GM12878 (cell line): Measurements from ENCODE around the gene ACKR1. TPM values are rescaled to one million over a fixed set of nuclear protein-coding genes. Genes with fewer than 3 reads are reported as not detected.
A peak's percentile ranks its signal among the peaks of the same experiment; 100 is the strongest.

Source experiments
- ATAC-seq: fragments of 200-7000 bp; cut with Tn5 transposase; 3 replicates; pipeline ENCODE4 v1.9.1; 2020; ENCODE audit warnings: mild to moderate bottlenecking, moderate library complexity
- BruUV-seq: library from RNA; stranded (reverse); fragments of 400-500 nt; replicated peaks from 2 replicates; lab custom pipeline; 2021; lab: Mats Ljungman, UMichigan
- CTCF ChIA-PET: fragments of 300-600 bp; sonication (Branson Sonifier 250); formaldehyde crosslinking; extraction: SDS; loops from one replicate; lab custom pipeline; 2021; ENCODE audit warnings: inconsistent platforms; lab: Yijun Ruan, JAX
- POLR2A ChIA-PET: fragments of 350-600 bp; formaldehyde crosslinking; extraction: SDS; loops from one replicate; lab custom pipeline; 2021; ENCODE audit warnings: inconsistent platforms; lab: Charles Lee
- RAD21 ChIA-PET: fragments of 300-600 bp; sonication (Branson Sonifier 250); formaldehyde crosslinking; loops from one replicate; lab custom pipeline; 2023; ENCODE audit warnings: antibody characterized with exemption; ENCODE audit not compliant: unreplicated experiment; lab: Charles Lee
- SMC1A ChIA-PET: fragments of 300-600 bp; sonication (Branson Sonifier 250); formaldehyde crosslinking; loops from one replicate; lab custom pipeline; 2023; ENCODE audit not compliant: unreplicated experiment, uncharacterized antibody; lab: Charles Lee
- DNase-seq: peaks from one replicate; pipeline ENCODE4 v3.0.0-alpha.2; 2011; ENCODE audit warnings: low read depth, low spot score
- FAIRE-seq: peaks from 3 replicates; lab custom pipeline; 2011; peaks lifted over from hg19 to GRCh38; lab: Jason Lieb, UNC
- H2AFZ ChIP-seq: 2 replicates; pipeline ENCODE4 v1.6.0; 2011; ENCODE audit warnings: low read depth, low read length, control low read depth; ENCODE audit not compliant: control insufficient read depth
- H3K27ac ChIP-seq: 2 replicates; pipeline ENCODE4 v1.5.1; 2011; ENCODE audit warnings: control low read depth; ENCODE audit not compliant: control insufficient read depth, insufficient read depth
- H3K27me3 ChIP-seq, 2 experiments: replicated peaks in 1 of 2; 2 replicates each; pipeline versions ENCODE4 v1.6.0 to v1.6.1; 2011; ENCODE audit warnings: low read length in 1 of 2; ENCODE audit not compliant: control insufficient read depth in 2 of 2, insufficient read depth in 2 of 2
- H3K36me3 ChIP-seq, 2 experiments: 2 replicates each; pipeline ENCODE4 v1.5.1; 2011; ENCODE audit warnings: low read length in 1 of 2; ENCODE audit not compliant: control insufficient read depth in 2 of 2, insufficient read depth in 2 of 2
- H3K4me1 ChIP-seq: 2 replicates; pipeline ENCODE4 v1.6.1; 2011; ENCODE audit warnings: mild to moderate bottlenecking, low read length, moderate library complexity, mixed read lengths; ENCODE audit not compliant: control insufficient read depth, insufficient read depth
- H3K4me2 ChIP-seq: 2 replicates; pipeline ENCODE4 v1.6.0; 2011; ENCODE audit warnings: control low read depth; ENCODE audit not compliant: control insufficient read depth, insufficient read depth
- H3K4me3 ChIP-seq: fragments of 200-600 bp; sonication (generic); 2 replicates; pipeline ENCODE4 v1.5.1; 2016
- H3K79me2 ChIP-seq: 2 replicates; pipeline ENCODE4 v1.6.0; 2011; ENCODE audit warnings: low read length; ENCODE audit not compliant: control insufficient read depth, insufficient read depth
- H3K9ac ChIP-seq: 2 replicates; pipeline ENCODE4 v1.8.0; 2011; ENCODE audit warnings: low read length, control low read depth, mixed read lengths; ENCODE audit not compliant: control insufficient read depth, insufficient read depth
- H3K9me3 ChIP-seq: replicated peaks from 3 replicates; pipeline ENCODE4 v1.5.1; 2011; ENCODE audit warnings: mild to moderate bottlenecking, low read length; ENCODE audit not compliant: control insufficient read depth, insufficient read depth
- H4K20me1 ChIP-seq: 2 replicates; pipeline ENCODE4 v1.6.0; 2011; ENCODE audit not compliant: control insufficient read depth, insufficient read depth
- NBN ChIP-seq: fragments of 450-650 bp; IDR thresholded peaks from 2 replicates; pipeline ENCODE4 v1.6.1; 2016
- WGBS: methylation state at CpG from one replicate; pipeline ENCODE4 v1.1.6; 2016; ENCODE audit warnings: low lambda C conversion rate; ENCODE audit not compliant: insufficient replicate concordance, insufficient coverage; ENCODE audit errors: missing lambda C conversion rate; 5-methylcytosine and 5-hydroxymethylcytosine counted together
- in situ Hi-C: fragments of 300-500 bp; cut with MboI; formaldehyde crosslinking; loops from 9 replicates; pipeline ENCODE4 v1.14.3; 2018; ENCODE audit warnings: mixed read lengths
- intact Hi-C: fragments of 100-400 bp; cut with micrococcal nuclease; formaldehyde crosslinking; loops from one replicate; pipeline ENCODE4 v1.14.2; 2022; ENCODE audit not compliant: unreplicated experiment
- polyA plus RNA-seq, 11 experiments: library from polyadenylated mRNA; depleted of rRNA in 4 of 11; unstranded in 6 of 11; stranded (reverse) in 5 of 11; fragments of >200 nt; fragmentation: Nextera tagmentation in 4 of 11; fragmentation: Illumina TruSeq in 1 of 11; extraction: Ambion mirVana in 4 of 11; extraction: Trizol in 1 of 11; gene quantifications; 1 replicate in 1 of 11; 2 replicates in 10 of 11; pipeline versions ENCODE4 v1.2.1 to v1.2.3, GENCODE V29; 2011 to 2016; ENCODE audit warnings: inconsistent platforms in 2 of 11, missing spikeins in 2 of 11, low read depth in 1 of 11
- total RNA-seq, 4 experiments: library from RNA; depleted of rRNA in 3 of 4; stranded (reverse); fragments of >200 nt in 3 of 4; fragmentation: Illumina TruSeq in 1 of 4; extraction: Trizol in 1 of 4; gene quantifications; 2 replicates each; pipeline versions ENCODE4 v1.2.1 to v1.2.3, GENCODE V29; 2013 to 2021
- TF ChIP-seq, protein P1 (sequence below): IDR thresholded peaks from 2 replicates; pipeline ENCODE4 v1.6.1; 2012; ENCODE audit warnings: mild to moderate bottlenecking, low read depth, low read length

The ACKR1 gene
- total and polyA plus RNA-seq, 10 of the 15 experiments (the other 5 are each of a cell fraction or from before 2014, with no cell fraction given) = 0.06 to 1.8 (median 0.38) TPM; not detected in 1

DNA sequence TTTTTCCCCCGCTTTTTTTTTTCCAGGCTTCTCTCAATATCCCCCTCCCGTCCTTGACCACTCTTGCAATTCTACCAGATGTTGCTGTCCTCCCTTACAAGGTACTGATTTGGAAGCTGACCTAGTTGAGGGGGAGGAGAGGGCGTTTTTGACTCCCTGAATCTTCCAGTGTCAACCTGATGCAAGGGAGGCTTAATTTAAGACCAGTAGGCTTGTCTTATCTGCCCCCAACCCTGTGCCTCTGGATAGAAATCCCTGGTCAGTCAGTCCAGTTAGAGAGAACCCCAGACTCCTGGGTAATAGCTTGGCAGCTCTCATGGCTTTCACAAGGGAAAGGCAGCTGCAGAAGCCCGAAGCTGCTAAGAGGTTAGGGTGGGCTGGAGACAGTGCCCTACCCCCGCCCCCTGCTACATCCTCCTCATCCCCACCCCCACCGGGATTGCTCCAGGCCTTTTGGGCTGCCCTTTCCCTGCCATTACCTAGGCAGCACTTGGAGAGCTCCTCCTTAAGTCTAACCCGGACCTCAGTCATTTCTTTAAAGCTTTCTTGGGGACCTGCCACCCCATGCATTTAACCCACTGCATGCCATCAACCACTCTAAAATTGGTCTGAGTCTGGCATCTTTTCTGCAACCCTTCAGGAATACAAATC is 3.6 kb downstream of the ACKR1 start:
- no peak for DNase-seq
- H3K4me3 ChIP-seq = no peak overlapping the region
- H4K20me1 ChIP-seq = no peaks in the 10 kb centered on the region
- 0 out of 2 replicates have a peak overlapping the region, but pooled peaks have one; percentile 30 for H3K4me2 ChIP-seq
- ChIA-PET CTCF (interaction anchor here (0.8 to 11.1 kb wide), 5 partner anchors 12 to 799 kb away, joined by 3 to 236 read pairs (median 36); no protein-coding TSS in a partner anchor), SMC1A (interaction anchor here (0.6 to 4.2 kb wide), 8 partner anchors 13 to 678 kb away, joined by 3 to 37 read pairs (median 3); no protein-coding TSS in a partner anchor), RAD21 (interaction anchor here (0.6 to 1.3 kb wide), 3 partner anchors 10 to 923 kb away, joined by 3 to 4 read pairs (median 3); no protein-coding TSS in a partner anchor), POLR2A (no interaction called here)
- in situ Hi-C loops = no loop called here
- intact Hi-C loops = no loop called here
- no peak for ATAC-seq
- H2AFZ ChIP-seq = no peak overlapping the region
- 18% methylated on average over 6 of the region's 7 CpGs for WGBS
- peaks cover 8% of the 10 kb centered on the region; the same call in 1 of the 2 replicates for H3K4me1 ChIP-seq
- H3K9ac ChIP-seq = no peak overlapping the region
- H3K9me3 ChIP-seq = no peaks in the 10 kb centered on the region
- no peaks in the 10 kb centered on the region for H3K36me3 ChIP-seq
- H3K27me3 ChIP-seq = 0 out of 4 replicates have a peak, but pooled peaks cover 0 to 2% of the 10 kb centered on the region in 2 experiments
- BruUV-seq = no TSS peak
- no peak for FAIRE-seq
- no peak for TF ChIP-seq NBN
- TF ChIP-seq, protein P1, sequence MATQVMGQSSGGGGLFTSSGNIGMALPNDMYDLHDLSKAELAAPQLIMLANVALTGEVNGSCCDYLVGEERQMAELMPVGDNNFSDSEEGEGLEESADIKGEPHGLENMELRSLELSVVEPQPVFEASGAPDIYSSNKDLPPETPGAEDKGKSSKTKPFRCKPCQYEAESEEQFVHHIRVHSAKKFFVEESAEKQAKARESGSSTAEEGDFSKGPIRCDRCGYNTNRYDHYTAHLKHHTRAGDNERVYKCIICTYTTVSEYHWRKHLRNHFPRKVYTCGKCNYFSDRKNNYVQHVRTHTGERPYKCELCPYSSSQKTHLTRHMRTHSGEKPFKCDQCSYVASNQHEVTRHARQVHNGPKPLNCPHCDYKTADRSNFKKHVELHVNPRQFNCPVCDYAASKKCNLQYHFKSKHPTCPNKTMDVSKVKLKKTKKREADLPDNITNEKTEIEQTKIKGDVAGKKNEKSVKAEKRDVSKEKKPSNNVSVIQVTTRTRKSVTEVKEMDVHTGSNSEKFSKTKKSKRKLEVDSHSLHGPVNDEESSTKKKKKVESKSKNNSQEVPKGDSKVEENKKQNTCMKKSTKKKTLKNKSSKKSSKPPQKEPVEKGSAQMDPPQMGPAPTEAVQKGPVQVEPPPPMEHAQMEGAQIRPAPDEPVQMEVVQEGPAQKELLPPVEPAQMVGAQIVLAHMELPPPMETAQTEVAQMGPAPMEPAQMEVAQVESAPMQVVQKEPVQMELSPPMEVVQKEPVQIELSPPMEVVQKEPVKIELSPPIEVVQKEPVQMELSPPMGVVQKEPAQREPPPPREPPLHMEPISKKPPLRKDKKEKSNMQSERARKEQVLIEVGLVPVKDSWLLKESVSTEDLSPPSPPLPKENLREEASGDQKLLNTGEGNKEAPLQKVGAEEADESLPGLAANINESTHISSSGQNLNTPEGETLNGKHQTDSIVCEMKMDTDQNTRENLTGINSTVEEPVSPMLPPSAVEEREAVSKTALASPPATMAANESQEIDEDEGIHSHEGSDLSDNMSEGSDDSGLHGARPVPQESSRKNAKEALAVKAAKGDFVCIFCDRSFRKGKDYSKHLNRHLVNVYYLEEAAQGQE = peak; percentile 76; the same call in 1 of the 2 replicates
- H3K79me2 ChIP-seq = no peaks in the 10 kb centered on the region
- H3K27ac ChIP-seq = no peak overlapping the region
